ENCODE results near the gene PDZD2.

PDZD2 gene

DNA sequence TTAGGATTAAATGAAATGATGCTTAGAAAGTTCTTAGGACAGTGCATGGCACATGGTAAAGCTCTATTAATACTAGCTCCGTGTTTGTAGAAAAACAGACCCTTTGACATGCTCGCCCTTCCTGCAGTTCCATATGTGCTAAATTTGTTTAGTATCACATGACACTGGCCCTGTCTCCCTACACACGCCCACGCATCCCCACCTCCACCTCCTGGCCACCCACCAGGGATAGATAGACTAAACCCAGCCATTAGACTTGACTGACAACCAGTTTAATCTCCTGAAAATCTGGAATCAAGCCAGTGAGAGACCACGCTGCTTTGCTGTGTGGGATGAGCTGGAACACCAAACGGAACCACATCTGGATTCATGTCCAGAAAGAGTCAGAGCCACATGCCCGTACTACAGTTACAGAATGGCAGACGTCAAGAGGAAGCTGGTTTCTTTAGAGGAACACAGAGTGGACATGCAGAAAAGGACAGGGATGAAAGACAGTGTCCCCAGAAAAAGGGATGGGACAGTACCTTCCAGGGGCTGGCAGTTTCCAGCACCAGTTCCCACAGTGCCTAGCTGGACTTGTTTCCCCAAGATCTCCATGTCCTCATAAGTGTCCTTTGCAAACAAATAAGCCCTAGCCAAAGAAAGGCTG lies 186.1 kb downstream of the PDZD2 start:
- no peak for DNase-seq (ENCODE audit: low spot score)

DNA sequence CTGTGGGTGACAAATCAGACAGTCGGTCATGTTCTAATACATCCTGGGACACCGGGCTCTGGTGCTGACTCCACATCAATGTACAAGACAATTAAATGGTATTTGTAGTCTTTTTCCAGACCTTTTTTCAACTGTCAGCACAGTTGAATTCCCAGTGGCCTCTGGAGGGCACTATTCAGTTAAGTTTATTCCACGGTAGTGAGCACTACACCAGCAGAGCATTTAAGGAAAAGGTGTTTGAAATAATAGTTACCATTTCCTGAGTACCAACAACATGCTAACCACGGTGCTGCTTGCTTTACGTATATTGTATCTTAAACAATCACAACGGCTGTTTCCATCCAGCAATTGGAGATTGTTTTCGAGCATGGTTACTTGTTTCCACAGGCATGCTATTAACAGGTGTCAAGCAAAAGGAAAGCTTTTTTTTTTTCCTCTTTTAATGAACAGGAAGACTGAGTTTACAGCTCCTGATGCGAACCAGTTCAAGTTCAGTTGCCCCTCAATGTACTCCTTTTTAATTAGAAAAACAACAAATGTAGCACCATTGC lies 186.7 kb downstream of the PDZD2 start:
- DNase-seq (ENCODE audit: low spot score), result peak; percentile 18

DNA sequence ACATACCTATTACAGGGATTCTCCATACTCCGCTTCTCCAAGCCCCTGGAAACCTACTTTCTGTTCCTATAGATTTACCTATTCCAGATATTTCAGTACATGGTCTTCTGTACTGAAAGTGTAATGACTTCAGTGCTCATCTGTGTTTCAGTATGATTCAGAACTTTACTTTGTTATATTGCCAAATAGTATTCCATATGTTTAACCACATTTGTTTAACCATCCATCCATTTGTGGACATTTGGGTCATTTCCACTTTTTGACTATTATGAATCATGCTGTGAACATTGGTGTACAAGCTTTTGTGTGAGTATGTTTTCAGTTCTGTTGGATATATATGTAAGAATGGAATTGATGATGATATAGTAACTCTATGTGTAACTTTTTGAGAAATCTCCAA lies 188.9 kb downstream of the PDZD2 start:
- DNase-seq (ENCODE audit: low spot score), result no peak

DNA sequence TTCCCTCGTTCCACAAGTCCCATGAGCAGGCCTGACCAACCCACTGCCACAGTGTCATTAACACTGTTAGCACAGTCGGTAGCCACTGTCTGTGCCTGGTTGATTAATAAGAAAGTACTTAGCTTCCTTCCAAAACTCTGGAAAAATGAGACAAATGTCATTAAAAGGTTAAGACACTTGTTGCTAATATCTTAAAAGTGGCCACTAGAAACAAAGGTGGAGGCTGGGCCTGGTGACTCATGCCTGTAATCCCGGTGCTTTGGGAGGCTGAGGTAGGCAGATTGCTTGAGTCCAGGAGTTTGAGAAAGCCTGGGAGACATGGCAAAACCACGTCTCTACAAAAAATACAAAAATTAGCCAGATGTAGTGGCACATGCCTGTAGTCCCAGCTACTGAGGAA lies 194.0 kb downstream of the PDZD2 start:
- DNase-seq (ENCODE audit: low spot score), result no peak

DNA sequence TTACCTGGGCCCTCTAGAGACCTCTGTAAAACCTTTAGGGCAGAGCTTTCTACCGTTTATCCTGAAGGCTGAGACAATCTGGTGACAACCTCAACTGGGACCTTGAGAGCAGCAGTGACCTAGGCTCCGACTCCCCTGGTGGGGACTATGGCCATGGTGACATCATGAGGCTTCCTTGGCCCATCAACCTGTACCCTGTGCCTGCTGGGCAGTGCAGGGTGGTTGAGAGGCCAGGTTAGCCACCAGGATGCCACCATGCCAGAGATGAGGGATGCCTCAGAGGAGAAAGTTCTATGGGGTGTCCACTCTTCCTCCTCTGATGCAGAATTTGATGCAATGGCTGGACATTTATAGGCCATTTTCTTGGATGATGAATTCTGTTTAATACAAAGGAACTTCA lies 194.8 kb downstream of the PDZD2 start:
- no peak for DNase-seq (ENCODE audit: low spot score)

DNA sequence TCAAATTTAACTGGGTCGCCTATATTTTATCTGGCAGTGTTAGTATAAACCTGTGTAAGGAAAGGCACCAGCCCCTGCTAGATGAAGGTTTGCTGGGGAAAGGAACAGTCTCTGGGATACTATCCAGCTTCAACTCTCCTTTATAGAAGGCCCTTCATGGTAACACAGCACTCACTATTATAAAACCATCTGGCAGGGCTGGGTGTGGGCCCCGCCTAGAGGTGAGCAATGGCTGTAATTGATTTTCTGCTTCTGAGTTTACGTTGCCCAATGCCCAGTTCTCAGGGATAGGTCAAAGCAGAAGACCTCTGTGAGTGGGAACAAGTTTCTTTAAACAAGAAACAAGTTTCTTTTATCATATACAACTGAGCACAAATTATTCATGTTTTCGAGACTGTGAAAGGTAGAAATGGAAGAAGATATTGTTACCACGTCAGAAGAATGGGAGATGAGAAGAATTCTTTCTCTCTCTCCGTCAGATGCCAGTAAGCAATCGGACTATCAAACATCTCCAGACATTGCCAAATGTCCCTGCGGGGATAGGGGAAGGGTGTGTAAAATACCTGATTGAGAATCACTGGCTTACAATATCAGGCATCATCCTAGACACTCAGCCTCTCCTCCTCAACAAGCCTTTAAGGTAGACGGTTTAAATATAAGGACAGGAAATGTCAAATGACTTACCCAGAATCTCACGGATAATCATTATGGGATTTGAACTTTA lies 205.9 kb downstream of the PDZD2 start:
- DNase-seq (ENCODE audit: low spot score), result no peak

DNA sequence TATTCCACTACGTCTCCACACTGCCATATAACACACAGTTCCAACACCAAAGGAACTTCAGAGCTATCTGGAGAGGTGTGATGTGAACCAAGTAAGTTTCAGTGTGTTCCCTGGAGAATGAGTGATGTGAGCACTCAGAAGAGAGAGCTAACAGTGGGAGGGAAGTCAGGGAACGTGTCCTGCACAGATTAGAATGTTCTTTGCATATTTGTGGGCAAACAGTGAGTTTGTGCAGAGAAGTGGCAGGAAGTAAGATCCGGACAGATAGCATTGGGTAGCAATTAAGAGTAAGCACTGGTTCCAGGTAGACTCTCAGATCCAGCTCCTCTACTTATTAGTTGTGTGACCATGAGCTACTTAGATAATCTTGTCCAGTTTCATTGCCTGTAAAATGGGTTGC lies 206.4 kb downstream of the PDZD2 start:
- DNase-seq (ENCODE audit: low spot score), result no peak

DNA sequence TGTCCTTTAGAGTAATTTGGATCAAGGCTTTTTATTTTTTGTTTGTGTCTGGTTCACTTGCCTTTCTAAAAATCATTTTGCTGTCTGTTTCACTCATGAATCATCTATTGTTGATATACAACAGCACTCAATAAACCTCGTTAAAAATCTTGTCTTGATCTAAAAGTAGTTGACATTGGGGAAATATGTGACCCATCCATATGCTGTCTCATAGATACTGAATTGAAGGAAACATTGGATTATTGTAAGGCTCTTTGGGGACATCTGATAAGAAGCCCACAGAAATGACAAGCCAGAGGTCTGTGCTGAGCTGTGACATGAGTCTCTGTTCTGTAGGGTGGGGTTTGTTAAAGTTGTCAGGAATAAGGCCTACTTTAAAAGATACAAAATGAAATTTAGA lies 208.0 kb downstream of the PDZD2 start:
- no peak for DNase-seq (ENCODE audit: low spot score)

DNA sequence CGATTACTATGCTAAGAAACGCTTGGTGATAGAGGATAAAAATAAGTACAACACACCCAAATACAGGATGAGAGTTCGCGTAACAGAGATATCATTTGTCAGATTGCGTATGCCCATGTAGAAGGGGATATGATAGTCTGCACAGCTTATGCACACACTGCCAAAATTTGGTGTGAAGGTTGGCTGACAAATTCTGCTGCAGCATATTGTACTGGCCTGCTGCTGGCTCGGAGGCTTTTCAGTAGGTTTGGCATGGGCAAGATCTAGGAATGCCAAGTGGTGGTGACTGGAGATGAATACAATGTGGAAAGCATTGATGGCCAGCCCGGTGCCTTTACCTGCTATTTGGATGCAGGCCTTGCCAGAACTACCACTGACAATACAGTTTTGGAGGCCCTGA lies 208.4 kb downstream of the PDZD2 start:
- DNase-seq (ENCODE audit: low spot score), result no peak

DNA sequence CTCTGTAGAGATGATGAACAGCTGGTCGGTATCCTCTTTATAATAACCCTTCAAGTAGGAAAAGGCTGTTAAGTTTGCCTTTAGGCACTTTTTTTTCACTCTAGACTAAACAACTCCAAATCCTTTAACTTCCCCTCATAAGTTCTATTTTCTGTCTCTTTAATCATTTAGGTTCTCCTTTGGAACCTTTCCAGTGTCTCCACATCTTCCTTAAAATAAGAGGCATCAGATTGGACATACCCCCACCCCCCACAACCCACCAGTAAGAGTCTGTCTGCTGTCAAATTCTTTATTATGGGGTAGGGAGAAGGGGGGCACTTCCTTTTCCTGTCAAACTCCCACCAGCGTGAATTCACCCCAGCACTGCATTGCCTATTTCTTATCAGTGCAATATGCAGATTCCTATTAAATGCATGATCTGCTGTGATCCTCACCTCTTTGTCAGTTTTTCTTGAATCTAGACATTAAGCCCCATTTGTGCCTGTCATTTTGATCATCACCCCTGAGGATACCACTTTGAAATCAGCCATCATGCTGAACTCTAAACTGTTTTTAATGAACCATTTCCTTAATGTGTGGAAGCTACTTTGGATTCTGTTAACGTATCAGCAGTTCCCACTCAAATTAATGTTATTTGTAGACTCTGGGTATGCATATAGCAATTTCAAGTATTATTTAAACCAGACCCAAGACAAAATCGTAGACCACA lies 212.2 kb downstream of the PDZD2 start:
- no peak for DNase-seq (ENCODE audit: low spot score)

DNA sequence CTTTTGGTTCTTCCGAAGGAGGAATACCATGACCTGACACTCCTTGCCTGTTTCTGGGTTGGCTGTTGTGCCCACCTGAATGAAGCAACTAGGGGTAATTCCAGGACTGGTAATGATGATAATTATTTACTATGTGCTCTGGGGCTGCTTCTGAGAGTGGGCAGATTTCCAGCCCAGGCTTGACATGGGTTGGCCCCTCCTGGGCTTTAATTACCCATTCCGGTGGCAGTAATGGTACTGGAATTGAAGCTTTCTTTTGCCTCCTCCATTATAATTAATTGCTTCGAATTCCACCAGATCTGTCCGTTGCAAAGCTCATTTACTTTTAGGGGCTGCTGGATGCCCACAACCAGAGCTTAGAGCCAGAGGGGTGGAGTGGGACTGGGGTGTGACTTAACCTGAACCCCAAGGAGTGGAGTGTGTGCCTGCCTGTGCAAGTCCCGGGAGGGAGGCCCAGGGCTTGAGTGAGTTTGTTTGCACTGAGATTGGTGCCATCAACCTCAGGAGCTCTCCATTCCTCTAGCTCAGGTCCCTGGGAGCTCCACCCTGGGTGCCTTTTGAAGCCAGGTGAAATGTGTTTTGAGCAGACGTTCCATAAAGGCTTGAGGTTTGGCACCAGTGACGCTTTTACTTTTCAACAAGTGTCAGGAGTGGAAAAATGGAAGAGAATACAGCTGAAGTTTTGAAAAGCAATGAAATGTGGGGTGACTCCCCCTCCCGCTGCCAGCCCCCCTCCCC lies 214.6 kb downstream of the PDZD2 start:
- DNase-seq (ENCODE audit: low spot score), result no peak

DNA sequence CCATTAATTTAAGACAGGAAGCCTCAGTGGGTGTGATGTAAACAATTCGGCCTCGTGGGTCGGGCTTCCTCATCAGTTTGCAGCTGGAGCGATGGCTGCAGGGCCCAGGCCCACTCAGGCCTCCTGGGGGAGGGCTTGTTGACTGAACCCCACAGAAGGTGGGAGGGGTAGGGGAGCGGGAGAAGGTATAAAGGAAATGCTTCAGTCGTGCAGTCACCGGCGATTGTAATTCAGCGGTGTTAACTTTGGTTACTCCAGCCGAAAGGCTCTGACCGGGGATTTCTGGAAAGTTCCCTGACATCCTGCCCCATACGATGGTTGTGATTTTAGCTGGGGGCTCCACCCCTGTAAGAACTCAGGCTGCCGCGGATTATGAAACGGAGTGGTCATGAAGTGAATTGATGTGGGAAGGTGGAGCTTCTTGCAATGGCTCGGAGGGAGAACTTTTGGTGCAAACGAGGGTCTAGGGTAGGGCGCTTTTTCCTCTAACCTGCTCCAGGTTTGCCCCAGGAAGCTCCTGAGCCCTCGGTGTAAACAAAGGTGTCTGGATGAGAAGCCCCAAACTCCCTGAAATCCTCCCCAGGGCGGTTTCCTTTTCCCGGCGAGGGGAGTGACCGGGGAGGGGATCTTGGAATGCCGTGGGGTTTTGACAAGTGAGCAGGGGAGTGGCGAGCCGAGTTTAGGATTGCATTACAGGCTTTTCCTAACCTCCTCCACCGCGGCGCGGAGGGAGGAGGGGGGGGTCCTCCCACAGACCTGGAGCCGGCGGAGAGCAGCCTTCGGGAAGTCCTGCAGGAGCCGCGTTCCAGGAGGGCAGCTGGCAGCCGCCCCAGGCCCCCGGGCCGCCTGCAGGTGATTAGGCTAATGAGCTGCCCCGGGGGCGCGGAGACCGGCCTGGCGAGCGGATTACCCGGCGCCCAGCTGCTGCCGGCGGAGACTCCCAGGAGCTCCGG lies 215.5 kb downstream of the PDZD2 start:
- DNase-seq (ENCODE audit: low spot score), result peak; percentile 17

DNA sequence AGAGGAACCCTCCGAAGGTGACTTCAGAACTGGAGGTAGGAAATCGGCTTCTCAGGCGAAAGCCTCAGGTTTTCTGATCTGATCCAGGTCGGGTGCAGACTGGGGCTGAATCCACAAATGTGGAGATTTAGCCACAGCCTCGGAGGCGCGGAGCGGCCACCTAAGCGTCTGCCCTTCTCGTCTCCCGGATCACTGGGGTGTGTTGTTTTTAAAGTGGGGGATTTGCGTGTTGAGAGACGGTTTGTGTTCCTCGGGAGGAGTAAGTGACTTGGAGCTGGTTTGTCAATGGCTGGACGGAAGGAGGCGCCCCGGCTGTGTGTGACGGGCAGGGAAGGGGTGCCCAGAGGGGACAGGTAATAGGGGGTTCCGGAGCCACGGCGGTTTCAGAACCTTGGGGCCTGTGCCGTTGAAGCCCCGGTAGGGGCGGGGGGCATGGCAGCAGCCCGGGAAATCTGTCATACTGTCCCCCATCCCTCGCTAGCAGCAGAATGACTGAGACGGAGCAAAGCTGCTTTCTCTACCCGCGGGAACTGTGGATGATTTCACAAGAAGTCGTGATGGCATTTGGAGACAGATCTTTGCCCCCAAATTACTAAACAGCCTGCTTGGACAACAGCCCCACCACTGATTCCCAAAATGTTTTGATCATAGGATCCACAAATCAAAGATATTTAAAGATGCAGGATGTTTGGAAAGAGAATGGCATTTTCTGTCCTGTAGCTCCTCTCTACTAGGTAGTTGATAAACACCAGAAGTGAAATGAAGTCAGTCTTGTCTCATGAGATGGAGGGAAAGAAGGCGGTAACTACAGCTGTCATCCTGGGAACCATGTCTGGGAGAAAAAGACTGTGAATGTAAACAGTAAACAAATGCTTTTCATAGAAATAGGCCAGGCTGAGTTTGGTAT lies 216.5 kb downstream of the PDZD2 start:
- no peak for DNase-seq (ENCODE audit: low spot score)

DNA sequence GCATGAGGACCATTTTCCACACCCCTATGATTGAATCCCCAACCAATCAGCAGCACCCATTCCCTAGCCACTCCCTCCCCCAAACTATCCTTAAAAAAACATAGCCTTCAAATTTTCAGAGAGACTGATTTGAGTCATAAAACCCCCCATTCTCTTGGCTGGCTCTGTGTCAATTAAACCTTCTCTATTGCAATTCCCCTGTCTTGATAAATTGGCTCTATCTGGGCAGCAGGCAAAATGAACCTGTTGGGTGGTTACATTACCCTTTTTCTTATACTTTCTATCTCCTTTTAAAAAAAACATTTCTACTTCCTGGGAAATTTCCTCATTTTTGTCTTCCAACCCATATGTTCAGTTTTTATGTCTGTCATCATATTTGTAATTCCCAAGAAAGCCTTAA lies 220.2 kb downstream of the PDZD2 start:
- no peak for DNase-seq (ENCODE audit: low spot score)

DNA sequence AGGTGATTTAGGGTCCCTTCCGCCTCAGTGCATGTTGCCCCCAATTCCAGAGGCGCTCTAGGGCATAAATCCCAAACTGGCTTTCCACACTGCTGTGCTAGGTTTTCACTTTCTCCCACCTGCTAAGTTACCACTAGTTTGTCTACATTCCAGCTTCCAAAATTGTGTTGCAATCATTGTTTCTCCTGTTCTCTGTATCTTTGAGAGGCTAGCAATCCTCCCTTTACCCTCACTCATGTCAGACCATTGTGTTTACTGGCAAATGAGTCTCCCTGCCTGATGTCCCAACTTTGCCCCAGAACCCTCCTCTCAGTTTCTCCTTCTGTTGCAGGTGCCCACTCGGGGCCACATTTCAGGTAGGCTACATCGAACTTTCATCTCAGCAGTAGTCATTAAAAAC lies 221.3 kb downstream of the PDZD2 start:
- no peak for DNase-seq (ENCODE audit: low spot score)

DNA sequence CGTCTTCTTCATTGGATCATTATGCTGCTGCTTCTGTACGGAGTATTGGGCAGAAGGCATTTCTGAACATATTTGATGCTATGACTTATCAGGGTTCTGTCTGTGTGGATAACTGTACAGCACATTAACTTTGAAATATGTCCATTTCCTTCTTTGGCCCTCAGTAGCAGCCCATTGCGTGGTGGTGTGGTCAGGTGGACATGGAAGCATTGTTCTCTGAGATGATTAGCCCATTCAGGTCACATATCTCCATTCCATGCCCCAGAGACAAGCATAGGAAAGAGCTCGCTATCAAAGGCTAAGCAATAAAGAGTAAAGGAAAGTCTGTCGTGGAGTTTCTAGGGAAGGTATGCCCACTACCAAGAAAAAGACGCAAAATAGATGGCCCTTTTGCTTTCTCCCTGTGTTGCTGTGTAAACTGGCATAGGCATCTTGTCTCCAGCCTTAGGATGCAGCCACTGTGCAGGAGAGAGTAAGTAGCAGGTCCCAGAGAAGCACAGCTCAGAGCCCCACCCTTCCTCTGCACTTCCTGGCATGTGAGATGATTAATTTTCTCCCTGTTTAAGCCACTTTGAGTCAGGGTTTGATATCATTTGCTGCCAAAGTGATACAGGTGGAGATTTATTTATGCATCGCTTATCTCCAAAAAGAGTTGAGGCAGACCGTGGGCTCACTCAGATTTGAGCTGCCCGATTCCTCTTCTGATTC lies 221.9 kb downstream of the PDZD2 start:
- DNase-seq (ENCODE audit: low spot score), result no peak

DNA sequence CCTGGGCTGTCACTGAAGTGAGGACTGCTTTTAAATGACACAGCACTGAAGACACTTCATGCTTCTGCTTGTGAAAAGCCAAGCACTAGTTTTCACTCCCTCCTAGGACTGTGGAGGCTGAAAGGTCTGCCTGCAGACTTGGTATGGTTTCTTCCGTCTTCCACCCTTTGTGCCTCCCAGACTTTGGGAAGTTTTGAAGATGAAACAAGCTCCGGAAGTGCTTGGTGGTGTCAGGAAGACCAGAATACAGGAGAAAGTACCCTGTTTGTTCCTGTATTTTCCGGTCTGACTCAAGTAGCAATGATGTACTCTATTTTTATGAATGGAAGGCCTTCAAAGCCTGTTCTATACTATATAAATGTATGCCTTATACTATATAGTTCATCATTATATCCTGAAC lies 222.7 kb downstream of the PDZD2 start:
- no peak for DNase-seq (ENCODE audit: low spot score)

DNA sequence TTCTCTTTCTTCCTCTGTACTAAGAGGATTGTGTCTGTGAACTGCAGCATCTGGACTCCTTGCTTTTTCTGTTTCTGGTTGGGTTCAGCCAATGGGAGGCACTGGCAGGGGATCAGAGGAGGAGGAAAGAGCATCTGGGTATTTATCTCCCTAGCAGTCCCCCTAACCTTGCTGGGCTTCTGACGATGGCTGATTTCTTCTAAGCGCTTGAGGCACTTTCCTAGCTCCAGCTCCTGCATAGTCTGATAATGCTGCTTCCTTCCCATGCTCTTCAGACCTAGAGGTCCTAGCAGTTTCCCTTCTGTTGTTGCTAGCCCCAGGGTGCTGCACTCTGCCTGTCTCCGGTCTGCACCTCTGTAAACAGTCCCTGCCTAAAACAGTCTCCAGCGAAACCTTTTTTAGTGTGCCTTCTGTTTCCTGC lies 225.1 kb downstream of the PDZD2 start:
- DNase-seq (ENCODE audit: low spot score), result no peak

DNA sequence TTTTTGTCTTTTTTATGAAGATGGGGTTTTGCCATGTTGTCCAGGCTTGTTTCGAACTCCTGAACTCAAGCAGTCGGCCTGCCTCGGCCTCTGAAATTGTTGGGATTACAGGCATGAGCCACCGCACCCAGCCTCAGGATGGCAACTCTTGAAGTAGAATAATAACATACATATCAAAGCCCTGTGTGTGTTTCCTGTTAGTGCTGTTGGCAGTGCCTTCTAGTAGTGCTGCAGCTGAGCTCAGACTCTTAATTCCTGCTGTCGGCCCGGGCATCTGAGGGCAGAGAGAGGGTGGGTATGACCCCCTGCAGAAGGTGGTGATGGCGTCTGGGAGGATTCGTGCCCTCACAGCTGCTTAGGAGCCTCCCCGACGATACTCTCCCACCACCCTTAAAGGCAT lies 227.2 kb downstream of the PDZD2 start:
- no peak for DNase-seq (ENCODE audit: low spot score)

DNA sequence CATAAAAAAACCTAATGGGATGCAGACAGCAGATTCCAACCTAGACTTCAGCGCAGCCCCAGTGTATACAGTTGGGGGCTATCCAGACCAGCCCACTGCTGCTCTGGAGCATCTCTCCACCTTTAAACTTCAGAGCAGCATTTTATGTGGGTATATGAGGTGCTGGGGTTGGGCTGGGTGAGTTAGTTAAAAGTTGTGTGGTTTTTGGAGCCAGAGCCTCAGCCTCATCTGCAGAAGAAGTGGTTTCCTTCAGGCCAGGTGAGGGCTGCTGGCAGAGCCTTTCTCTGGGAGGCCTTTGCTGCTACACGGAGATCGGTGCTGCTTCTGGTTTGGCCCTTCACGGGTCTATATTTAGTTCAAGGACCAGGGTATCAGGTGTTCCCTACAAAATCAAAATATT lies 228.3 kb downstream of the PDZD2 start:
- DNase-seq (ENCODE audit: low spot score), result no peak

Measured in hepatic stellate cell (primary cell).